Neural cell (in vitro differentiated cells): ENCODE data around the gene ACACA. TPM values are rescaled to one million over a fixed set of nuclear protein-coding genes. Genes with fewer than 3 reads are reported as not detected.

ENCODE experiments used
- H2AFZ ChIP-seq: fragments of 200-600, 300-800 bp; sonication (generic), shearing (Covaris generic); 2 replicates; pipeline ENCODE4 v1.6.0; 2014; ENCODE audit warnings: low read depth, mild to moderate bottlenecking, antibody characterized with exemption, low read length, moderate library complexity
- H3F3A ChIP-seq: fragments of 200-600 bp; shearing (Covaris generic); 2 replicates; pipeline ENCODE4 v1.6.1; 2016; ENCODE audit warnings: mild to moderate bottlenecking, moderate library complexity, mixed read lengths, antibody characterized with exemption, low read length; ENCODE audit not compliant: insufficient read depth, poor library complexity, severe bottlenecking
- H3K27ac ChIP-seq: fragments of 200-600, 300-800 bp; sonication (generic), shearing (Covaris generic); 2 replicates; pipeline ENCODE4 v1.5.1; 2014; ENCODE audit warnings: mild to moderate bottlenecking, low read length, moderate library complexity
- H3K27me3 ChIP-seq: fragments of 300-800, 200-600 bp; sonication (generic), shearing (Covaris generic); 2 replicates; pipeline ENCODE4 v1.6.0; 2014; ENCODE audit warnings: mild to moderate bottlenecking, low read depth, low read length, moderate library complexity; ENCODE audit not compliant: insufficient read depth
- H3K36me3 ChIP-seq: fragments of 300-800, 200-600 bp; sonication (generic), shearing (Covaris generic); 2 replicates; pipeline ENCODE4 v1.5.1; 2014; ENCODE audit warnings: mild to moderate bottlenecking, antibody characterized with exemption, low read length, moderate library complexity; ENCODE audit not compliant: insufficient read depth
- H3K4me2 ChIP-seq: fragments of 300-800, 200-600 bp; sonication (generic), shearing (Covaris generic); 2 replicates; pipeline ENCODE4 v1.6.0; 2014; ENCODE audit warnings: mild to moderate bottlenecking, low read length
- H3K4me3 ChIP-seq: fragments of 300-800, 200-600 bp; sonication (generic), shearing (Covaris generic); 2 replicates; pipeline ENCODE4 v1.5.1; 2014; ENCODE audit warnings: mild to moderate bottlenecking, low read length, moderate library complexity
- H3K79me2 ChIP-seq: fragments of 200-600 bp; shearing (Covaris generic); replicated peaks from 2 replicates; pipeline ENCODE4 v1.6.0; 2014; ENCODE audit warnings: mild to moderate bottlenecking, low read length, moderate library complexity; ENCODE audit not compliant: insufficient read depth
- H3K9ac ChIP-seq: fragments of 300-800, 200-600 bp; sonication (generic), shearing (Covaris generic); 2 replicates; pipeline ENCODE4 v1.6.1; 2016; ENCODE audit warnings: mild to moderate bottlenecking, low read length, mixed read lengths
- H3K9me2 ChIP-seq: fragments of 200-600 bp; shearing (Covaris generic); 2 replicates; pipeline ENCODE4 v1.6.1; 2016; ENCODE audit warnings: mild to moderate bottlenecking, low read length, mixed read lengths; ENCODE audit not compliant: insufficient read depth
- H3K9me3 ChIP-seq: fragments of 200-600, 300-800 bp; sonication (generic), shearing (Covaris generic); 2 replicates; pipeline ENCODE4 v1.6.1; 2016; ENCODE audit warnings: mild to moderate bottlenecking, mixed run types, low read length, moderate library complexity, mixed read lengths
- H4K20me1 ChIP-seq: fragments of 200-600 bp; shearing (Covaris generic); 2 replicates; pipeline ENCODE4 v1.6.1; 2016; ENCODE audit warnings: mild to moderate bottlenecking, mixed run types; ENCODE audit not compliant: insufficient read depth
- CTCF ChIP-seq: fragments of 450-650 bp; IDR thresholded peaks from 2 replicates; pipeline ENCODE4 v1.5.1; 2014; ENCODE audit warnings: antibody characterized with exemption, mild to moderate bottlenecking, moderate library complexity; ENCODE audit not compliant: poor library complexity, severe bottlenecking
- EP300 ChIP-seq: fragments of 450-650 bp; conservative IDR thresholded peaks from 2 replicates; pipeline ENCODE4 v1.6.1; 2014; ENCODE audit warnings: antibody characterized with exemption, mild to moderate bottlenecking, moderate library complexity; ENCODE audit not compliant: poor library complexity, severe bottlenecking
- EZH2 ChIP-seq: fragments of 200-600, 300-800 bp; shearing (Covaris generic), sonication (generic); IDR thresholded peaks from 2 replicates; pipeline ENCODE4 v1.6.1; 2014; ENCODE audit warnings: antibody characterized with exemption, low read length, borderline replicate concordance, mild to moderate bottlenecking; ENCODE audit not compliant: insufficient read depth, poor library complexity, severe bottlenecking
- MXI1 ChIP-seq: fragments of 450-650 bp; conservative IDR thresholded peaks from 2 replicates; pipeline ENCODE4 v1.6.1; 2014; ENCODE audit warnings: antibody characterized with exemption, mild to moderate bottlenecking; ENCODE audit not compliant: poor library complexity, severe bottlenecking
- POLR2AphosphoS5 ChIP-seq: IDR thresholded peaks from 2 replicates; pipeline ENCODE4 v1.6.1; 2012
- RAD21 ChIP-seq: fragments of 450-650 bp; conservative IDR thresholded peaks from 2 replicates; pipeline ENCODE4 v1.6.1; 2014; ENCODE audit warnings: antibody characterized with exemption, mild to moderate bottlenecking, moderate library complexity
- REST ChIP-seq: IDR thresholded peaks from 2 replicates; pipeline ENCODE4 v1.6.1; 2012; ENCODE audit warnings: borderline replicate concordance
- SMC3 ChIP-seq: fragments of 450-650 bp; conservative IDR thresholded peaks from 2 replicates; pipeline ENCODE4 v1.6.1; 2014; ENCODE audit warnings: antibody characterized with exemption, mild to moderate bottlenecking, moderate library complexity; ENCODE audit not compliant: poor library complexity
- TAF1 ChIP-seq: IDR thresholded peaks from 2 replicates; pipeline ENCODE4 v1.6.1; 2012; ENCODE audit warnings: low read depth
- polyA plus RNA-seq: library from polyadenylated mRNA; depleted of rRNA; stranded (reverse); fragments of >200 nt; gene quantifications from 2 replicates; pipeline ENCODE4 v1.2.3, GENCODE V29; 2014

ACACA gene
- polyA plus RNA-seq, 1 donor from 2014 or later, result 38.4 TPM

GRCh38 chr17:37064206-37064605 is 342.4 kb downstream of the ACACA start:
- TF ChIP-seq REST (no peak), MXI1 (no peak), SMC3 (no peak), RAD21 (no peak), POLR2AphosphoS5 (no peak), EZH2 (no peak), TAF1 (no peak), EP300 (no peak), CTCF (no peak)
- Histone ChIP-seq H4K20me1 (no peaks in the 10 kb centered on the region), H2AFZ (no peak overlapping the region)

GRCh38 chr17:37062021-37062420 is 344.6 kb downstream of the ACACA start:
- Histone ChIP-seq H3K9me3 (no peaks in the 10 kb centered on the region), H3K4me2 (no peak overlapping the region), H3K27ac (no peak overlapping the region), H3K27me3 (no peaks in the 10 kb centered on the region), H3K79me2 (no peaks in the 10 kb centered on the region), H4K20me1 (no peaks in the 10 kb centered on the region), H3F3A (no peaks in the 10 kb centered on the region), H3K4me3 (no peak overlapping the region), H3K36me3 (no peaks in the 10 kb centered on the region), H3K9me2 (no peaks in the 10 kb centered on the region), H2AFZ (no peak overlapping the region), H3K9ac (no peak overlapping the region)
- TF ChIP-seq CTCF, result no peak
- TF ChIP-seq SMC3, result no peak
- no peak for TF ChIP-seq TAF1
- TF ChIP-seq MXI1, result no peak

More at GRCh38 chr17:37064206-37064605, 342.4 kb downstream of the ACACA start:
- no peaks in the 10 kb centered on the region for H3F3A ChIP-seq
- H3K4me3 ChIP-seq, result no peak overlapping the region
- H3K27me3 ChIP-seq, result no peaks in the 10 kb centered on the region
- H3K27ac ChIP-seq, result no peak overlapping the region
- no peaks in the 10 kb centered on the region for H3K9me3 ChIP-seq
- H3K79me2 ChIP-seq, result no peaks in the 10 kb centered on the region
- no peaks in the 10 kb centered on the region for H3K9me2 ChIP-seq
- no peaks in the 10 kb centered on the region for H3K36me3 ChIP-seq
- H3K9ac ChIP-seq, result no peak overlapping the region
- no peak overlapping the region for H3K4me2 ChIP-seq
